Mesenchymal stem cell (in vitro differentiated cells and primary cell): Measurements from ENCODE around the gene PRR12.

Source experiments
- DNase-seq: peaks from one replicate; pipeline ENCODE4 v3.0.0-alpha.2; 2013
- H2AFZ ChIP-seq: one replicate; pipeline ENCODE4 v1.6.1; 2013; ENCODE audit warnings: low read depth, mild to moderate bottlenecking, control low read depth, inconsistent platforms, low read length, moderate library complexity
- H2AK5ac ChIP-seq: 2 replicates; pipeline ENCODE4 v1.6.1; 2013; ENCODE audit warnings: low read length, moderate library complexity, mild to moderate bottlenecking, inconsistent platforms; ENCODE audit not compliant: severe bottlenecking
- H2BK120ac ChIP-seq: one replicate; pipeline ENCODE4 v1.6.1; 2013; ENCODE audit warnings: low read depth, mild to moderate bottlenecking, inconsistent platforms, low read length, moderate library complexity
- H2BK12ac ChIP-seq, 2 experiments: one replicate each; pipeline ENCODE4 v1.6.1; 2013; ENCODE audit warnings: inconsistent platforms in 2 of 2, low read length in 2 of 2, mild to moderate bottlenecking in 2 of 2, moderate library complexity in 2 of 2, control low read depth in 1 of 2
- H2BK15ac ChIP-seq: one replicate; pipeline ENCODE4 v1.6.1; 2013; ENCODE audit warnings: mild to moderate bottlenecking, low read depth, inconsistent platforms; ENCODE audit not compliant: poor library complexity, severe bottlenecking
- H2BK5ac ChIP-seq: 2 replicates; pipeline ENCODE4 v1.6.1; 2013; ENCODE audit warnings: low read depth, mild to moderate bottlenecking, low read length, control low read depth, inconsistent platforms; ENCODE audit not compliant: poor library complexity, severe bottlenecking
- H3K14ac ChIP-seq, 2 experiments: one replicate each; pipeline ENCODE4 v1.6.1; 2013; ENCODE audit warnings: inconsistent platforms in 2 of 2, low read length in 2 of 2, control low read depth in 1 of 2, mild to moderate bottlenecking in 1 of 2, moderate library complexity in 1 of 2
- H3K18ac ChIP-seq, 2 experiments: one replicate each; pipeline ENCODE4 v1.6.1; 2013; ENCODE audit warnings: inconsistent platforms in 2 of 2, low read length in 2 of 2, control low read depth in 1 of 2, low read depth in 1 of 2, mild to moderate bottlenecking in 1 of 2
- H3K23ac ChIP-seq, 2 experiments: one replicate each; pipeline ENCODE4 v1.6.1; 2013; ENCODE audit warnings: inconsistent platforms in 2 of 2, low read length in 2 of 2, mild to moderate bottlenecking in 2 of 2, moderate library complexity in 2 of 2, control low read depth in 1 of 2
- H3K27ac ChIP-seq: 2 replicates; pipeline ENCODE4 v1.5.1; 2013; ENCODE audit warnings: mild to moderate bottlenecking, moderate library complexity, low read length, control low read depth, inconsistent platforms; ENCODE audit not compliant: poor library complexity, severe bottlenecking
- H3K27me3 ChIP-seq, 2 experiments: 2 replicates each; pipeline versions ENCODE4 v1.6.1 to v1.7.0; 2013; ENCODE audit warnings: low read length in 2 of 2, mild to moderate bottlenecking in 2 of 2, moderate library complexity in 2 of 2, control low read depth in 1 of 2, inconsistent platforms in 1 of 2; ENCODE audit not compliant: control insufficient read depth in 1 of 2, insufficient read depth in 1 of 2
- H3K36me3 ChIP-seq, 2 experiments: 2 replicates each; pipeline versions ENCODE4 v1.6.1 to v1.7.0; 2013; ENCODE audit warnings: low read length in 2 of 2, control low read depth in 1 of 2, inconsistent platforms in 1 of 2, low read depth in 1 of 2, mild to moderate bottlenecking in 1 of 2; ENCODE audit not compliant: insufficient read depth in 2 of 2, control insufficient read depth in 1 of 2
- H3K4ac ChIP-seq, 2 experiments: one replicate each; pipeline ENCODE4 v1.6.1; 2013; ENCODE audit warnings: inconsistent platforms in 2 of 2, low read length in 2 of 2, mild to moderate bottlenecking in 2 of 2, moderate library complexity in 2 of 2, control low read depth in 1 of 2, low read depth in 1 of 2
- H3K4me1 ChIP-seq: 2 replicates; pipeline ENCODE4 v1.6.1; 2013; ENCODE audit warnings: low read depth, low read length, control low read depth; ENCODE audit not compliant: control insufficient read depth, insufficient read depth
- H3K4me2 ChIP-seq: 2 replicates; pipeline ENCODE4 v1.6.1; 2013; ENCODE audit warnings: low read length, mild to moderate bottlenecking, inconsistent platforms; ENCODE audit not compliant: poor library complexity, severe bottlenecking
- H3K4me3 ChIP-seq, 2 experiments: 2 replicates each; pipeline versions ENCODE4 v1.5.1 to v1.7.0; 2013; ENCODE audit warnings: low read length in 2 of 2, mild to moderate bottlenecking in 2 of 2, control low read depth in 1 of 2, low read depth in 1 of 2; ENCODE audit not compliant: insufficient read depth in 1 of 2
- H3K79me1 ChIP-seq: replicated peaks from 2 replicates; pipeline ENCODE4 v1.6.1; 2013; ENCODE audit warnings: mild to moderate bottlenecking, control low read depth, low read length, inconsistent platforms; ENCODE audit not compliant: poor library complexity, severe bottlenecking
- H3K9ac ChIP-seq: 2 replicates; pipeline ENCODE4 v1.7.0; 2013; ENCODE audit warnings: mild to moderate bottlenecking, low read length, moderate library complexity
- H3K9me3 ChIP-seq: 2 replicates; pipeline ENCODE4 v1.7.0; 2013; ENCODE audit warnings: mild to moderate bottlenecking, low read length; ENCODE audit not compliant: control insufficient read depth
- H4K8ac ChIP-seq: one replicate; pipeline ENCODE4 v1.6.1; 2013; ENCODE audit warnings: inconsistent platforms, mild to moderate bottlenecking, low read length, moderate library complexity
- H4K91ac ChIP-seq: one replicate; pipeline ENCODE4 v1.6.1; 2013; ENCODE audit warnings: mild to moderate bottlenecking, low read length, inconsistent platforms
- WGBS: methylation state at CpG from one replicate; pipeline ENCODE4 v1.1.7; 2013; ENCODE audit warnings: mixed read lengths; 5-methylcytosine and 5-hydroxymethylcytosine counted together

Gene PRR12

GRCh38 chr19:49558591-49558990, 32.4 kb upstream of the PRR12 start:
- Histone ChIP-seq H2AFZ (no peak overlapping the region), H3K14ac (no peak overlapping the region), H3K4ac (no peak overlapping the region), H2BK120ac (no peak overlapping the region), H4K91ac (no peak overlapping the region), H3K4me3 (no peak overlapping the region), H2BK15ac (no peak overlapping the region), H3K9me3 (no peaks in the 10 kb centered on the region), H3K18ac (no peak overlapping the region), H3K4me2 (no peak overlapping the region), H3K9ac (no peak overlapping the region), H4K8ac (no peak overlapping the region), H3K27me3 (no peaks in the 10 kb centered on the region), H2BK5ac (no peak overlapping the region), H3K4me1 (peaks cover 7% of the 10 kb centered on the region), H2BK12ac (no peak overlapping the region), H3K79me1 (peaks cover 25% of the 10 kb centered on the region), H2AK5ac (no peak overlapping the region), H3K27ac (no peak overlapping the region), H3K36me3 (peaks cover 58 to 68% of the 10 kb centered on the region in 2 experiments), H3K23ac (no peak overlapping the region)
- DNase-seq, result no peak
- 95% methylated on average over 7 of the region's 7 CpGs for WGBS

GRCh38 chr19:49559443-49559842, 31.5 kb upstream of the PRR12 start:
- Histone ChIP-seq H2BK120ac (no peak overlapping the region), H4K8ac (no peak overlapping the region), H3K9me3 (no peaks in the 10 kb centered on the region), H3K14ac (no peak overlapping the region), H3K23ac (no peak overlapping the region), H3K4me1 (peaks cover 5% of the 10 kb centered on the region), H2AFZ (no peak overlapping the region), H3K4me2 (no peak overlapping the region), H3K9ac (no peak overlapping the region), H3K18ac (no peak overlapping the region), H2BK15ac (no peak overlapping the region), H3K79me1 (peaks cover 25% of the 10 kb centered on the region), H4K91ac (no peak overlapping the region), H3K27ac (no peak overlapping the region), H3K4me3 (no peak overlapping the region), H2BK5ac (no peak overlapping the region), H2BK12ac (no peak overlapping the region), H3K36me3 (peaks cover 57 to 64% of the 10 kb centered on the region in 2 experiments), H3K4ac (no peak overlapping the region), H2AK5ac (no peak overlapping the region), H3K27me3 (no peaks in the 10 kb centered on the region)
- DNase-seq, result no peak
- 98% methylated on average over 3 of the region's 3 CpGs for WGBS

GRCh38 chr19:49559928-49560327, 31.1 kb upstream of the PRR12 start:
- H3K18ac ChIP-seq, result peak overlapping the region in 1 of 2 experiments; percentile 74
- H3K4me2 ChIP-seq, result no peak overlapping the region
- H3K27me3 ChIP-seq, result no peaks in the 10 kb centered on the region
- no peak overlapping the region for H2BK15ac ChIP-seq
- no peak overlapping the region for H3K27ac ChIP-seq
- no peak overlapping the region for H3K4me3 ChIP-seq
- no peak for DNase-seq
- no peak overlapping the region for H2AK5ac ChIP-seq
- no peak overlapping the region for H2BK5ac ChIP-seq
- no peak overlapping the region for H2BK120ac ChIP-seq
- WGBS, result 90% methylated on average over 15 of the region's 15 CpGs
- H3K14ac ChIP-seq, result no peak overlapping the region
- H4K91ac ChIP-seq, result no peak overlapping the region
- peak overlapping the region in 1 of 2 experiments; percentile 38 for H3K23ac ChIP-seq
- peaks cover 25% of the 10 kb centered on the region for H3K79me1 ChIP-seq
- H2BK12ac ChIP-seq, result peak overlapping the region in 1 of 2 experiments; percentile 35
- peak overlapping the region; percentile 10 for H4K8ac ChIP-seq
- no peak overlapping the region for H2AFZ ChIP-seq
- H3K4ac ChIP-seq, result no peak overlapping the region
- no peaks in the 10 kb centered on the region for H3K9me3 ChIP-seq
- H3K36me3 ChIP-seq, result peaks cover 52 to 60% of the 10 kb centered on the region in 2 experiments
- H3K4me1 ChIP-seq, result peaks cover 5% of the 10 kb centered on the region
- H3K9ac ChIP-seq, result no peak overlapping the region

GRCh38 chr19:49560358-49560900, 30.6 kb upstream of the PRR12 start:
- Histone ChIP-seq H3K4ac (no peak overlapping the region), H2AK5ac (no peak overlapping the region), H4K91ac (no peak overlapping the region), H3K4me3 (no peak overlapping the region), H2BK120ac (no peak overlapping the region), H3K36me3 (peaks cover 49 to 61% of the 10 kb centered on the region in 2 experiments), H3K27me3 (no peaks in the 10 kb centered on the region), H4K8ac (peak overlapping the region; percentile 10), H3K9ac (no peak overlapping the region), H2BK5ac (no peak overlapping the region), H3K4me2 (no peak overlapping the region), H2AFZ (no peak overlapping the region), H3K4me1 (peaks cover 5% of the 10 kb centered on the region), H3K27ac (no peak overlapping the region), H3K79me1 (peaks cover 27% of the 10 kb centered on the region), H3K18ac (peak overlapping the region in 1 of 2 experiments; percentile 74), H3K9me3 (no peaks in the 10 kb centered on the region), H3K14ac (peak overlapping the region in 1 of 2 experiments; percentile 53), H2BK15ac (no peak overlapping the region), H2BK12ac (peak overlapping the region in 1 of 2 experiments; percentile 29), H3K23ac (no peak overlapping the region)
- WGBS, result 81% methylated on average over 10 of the region's 15 CpGs
- DNase-seq, result no peak
